NCI-H2107 (cell line): ENCODE data around the gene CSRNP3.

Source experiments
- DNase-seq: peaks from one replicate; lab custom pipeline; 2025; lab: John Stamatoyannopoulos, UW

CSRNP3 gene, protein sequence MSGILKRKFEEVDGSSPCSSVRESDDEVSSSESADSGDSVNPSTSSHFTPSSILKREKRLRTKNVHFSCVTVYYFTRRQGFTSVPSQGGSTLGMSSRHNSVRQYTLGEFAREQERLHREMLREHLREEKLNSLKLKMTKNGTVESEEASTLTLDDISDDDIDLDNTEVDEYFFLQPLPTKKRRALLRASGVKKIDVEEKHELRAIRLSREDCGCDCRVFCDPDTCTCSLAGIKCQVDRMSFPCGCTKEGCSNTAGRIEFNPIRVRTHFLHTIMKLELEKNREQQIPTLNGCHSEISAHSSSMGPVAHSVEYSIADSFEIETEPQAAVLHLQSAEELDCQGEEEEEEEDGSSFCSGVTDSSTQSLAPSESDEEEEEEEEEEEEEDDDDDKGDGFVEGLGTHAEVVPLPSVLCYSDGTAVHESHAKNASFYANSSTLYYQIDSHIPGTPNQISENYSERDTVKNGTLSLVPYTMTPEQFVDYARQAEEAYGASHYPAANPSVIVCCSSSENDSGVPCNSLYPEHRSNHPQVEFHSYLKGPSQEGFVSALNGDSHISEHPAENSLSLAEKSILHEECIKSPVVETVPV

GRCh38 chr2:165469417-165469816 lies at the start of gene CSRNP3:
Gene CSRNP3, plus strand, starts transcription at chr2:165469698. Its CDS starts 125,368 bp downstream, at chr2:165595066.
- DNase-seq: peak; percentile 68

DNA sequence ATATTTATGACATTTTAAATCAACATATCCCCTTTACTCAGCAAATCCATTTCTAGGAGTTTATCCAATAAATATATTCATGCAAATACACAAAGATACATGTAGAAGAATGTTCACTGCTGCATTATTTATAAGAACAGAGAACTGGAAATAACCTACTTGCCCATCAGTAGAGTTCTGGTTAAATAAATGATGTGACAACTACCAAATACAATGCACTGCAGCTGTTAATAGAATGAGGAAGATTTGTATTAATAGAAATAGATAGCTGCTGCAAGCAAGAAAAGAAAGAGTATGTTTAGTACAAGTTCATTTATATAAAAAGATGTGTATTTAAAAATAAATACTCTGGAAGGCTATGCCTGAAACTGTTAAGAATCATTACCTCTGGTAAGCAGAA lies 49.3 kb upstream of the CSRNP3 start:
- DNase-seq: no peak

- no peak for DNase-seq
Observed at GRCh38 chr2:165423081-165423480, 46.4 kb upstream of the CSRNP3 start.

DNA sequence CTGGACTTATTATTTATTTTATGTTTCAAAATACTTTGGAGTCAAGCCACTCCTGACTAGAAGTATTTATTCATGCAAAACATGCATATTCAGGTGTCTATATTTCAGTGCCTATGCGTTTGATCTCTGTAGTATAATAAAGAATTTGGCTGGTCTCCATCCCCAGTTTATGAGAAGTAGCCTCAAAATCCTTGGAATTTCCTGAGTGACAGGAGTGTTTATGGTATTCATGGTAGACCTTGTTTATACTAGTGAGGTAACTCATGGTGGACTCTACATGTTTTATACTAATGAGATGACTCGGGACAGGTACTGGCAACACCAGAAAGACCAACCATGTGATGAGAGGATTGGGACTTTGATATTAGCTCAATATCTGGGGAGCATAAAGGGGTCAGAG lies 43.9 kb upstream of the CSRNP3 start:
- no peak for DNase-seq

DNA sequence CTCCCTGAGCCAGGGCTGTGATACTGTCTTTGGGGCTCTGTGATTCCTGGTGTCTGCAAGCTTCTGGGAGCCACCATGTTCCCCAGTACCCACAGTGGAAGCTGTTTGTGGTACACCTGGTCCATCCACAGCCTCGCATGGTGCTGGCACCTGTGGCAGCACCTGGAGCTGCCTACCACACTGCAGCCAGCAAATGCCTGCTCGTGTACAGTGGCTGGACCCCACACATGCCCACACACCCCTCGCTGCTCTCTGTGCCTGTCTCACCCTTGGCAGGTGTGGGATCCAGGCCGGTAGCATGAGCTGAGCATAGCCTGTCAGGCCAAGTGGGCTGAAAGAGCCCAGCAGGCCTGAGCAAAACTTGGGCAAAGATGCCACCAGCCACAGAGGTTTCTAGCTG lies 41.8 kb upstream of the CSRNP3 start:
- DNase-seq: no peak

GRCh38 chr2:165428926-165429325 lies 40.6 kb upstream of the CSRNP3 start:
- no peak for DNase-seq

DNA sequence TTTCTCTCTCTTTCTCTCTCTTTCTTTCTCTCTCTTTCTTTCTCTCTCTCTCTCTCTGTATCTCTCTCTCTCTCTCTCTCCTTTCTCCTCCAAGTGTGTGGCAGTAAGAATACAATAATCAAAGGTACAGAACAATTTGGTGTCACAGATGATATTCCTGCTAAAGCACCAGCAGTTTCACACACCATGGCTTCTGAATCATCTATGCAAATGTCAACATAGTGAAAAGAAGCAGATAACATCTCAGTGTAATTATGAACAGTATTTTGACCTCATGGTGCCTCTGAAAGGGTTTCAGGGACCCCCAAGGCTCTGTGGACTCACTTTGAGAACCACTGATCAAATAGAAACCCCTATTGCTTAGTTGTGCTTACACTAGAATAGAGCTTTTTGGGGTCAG lies 38.5 kb upstream of the CSRNP3 start:
- DNase-seq: no peak

DNA sequence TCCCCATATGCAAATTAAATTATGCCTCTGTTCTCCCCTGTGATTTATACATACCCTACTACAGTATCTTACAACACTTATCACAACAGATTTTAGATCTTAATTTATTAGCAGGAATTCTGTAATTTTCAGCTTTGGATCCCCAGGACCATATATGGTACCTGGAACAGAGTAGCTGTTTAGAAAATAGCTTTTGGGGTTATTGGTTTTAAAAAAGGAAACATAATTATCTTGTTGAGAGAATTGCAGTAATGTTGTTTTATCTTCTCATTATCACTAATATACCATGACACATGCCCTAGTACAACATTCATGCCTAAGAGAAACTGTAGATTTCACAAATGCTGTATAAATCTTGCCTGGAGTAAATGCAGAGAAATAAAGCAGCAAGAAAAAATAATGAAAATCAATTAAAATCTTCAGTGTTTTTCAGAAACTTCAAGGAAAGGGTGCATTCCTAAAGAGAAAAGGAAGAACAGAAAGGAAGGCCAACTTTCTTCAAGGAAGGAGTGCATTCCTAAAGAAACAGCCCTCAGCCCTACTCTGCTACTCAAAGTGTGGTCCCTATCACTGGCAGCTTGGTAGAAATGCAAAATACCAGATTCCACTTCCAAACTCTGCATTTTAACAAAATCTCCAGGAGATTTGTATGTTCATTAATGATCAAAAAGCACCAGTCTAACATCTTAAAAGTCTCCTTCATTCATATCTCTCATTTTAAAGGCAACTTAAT lies 37.1 kb upstream of the CSRNP3 start:
- no peak for DNase-seq

DNA sequence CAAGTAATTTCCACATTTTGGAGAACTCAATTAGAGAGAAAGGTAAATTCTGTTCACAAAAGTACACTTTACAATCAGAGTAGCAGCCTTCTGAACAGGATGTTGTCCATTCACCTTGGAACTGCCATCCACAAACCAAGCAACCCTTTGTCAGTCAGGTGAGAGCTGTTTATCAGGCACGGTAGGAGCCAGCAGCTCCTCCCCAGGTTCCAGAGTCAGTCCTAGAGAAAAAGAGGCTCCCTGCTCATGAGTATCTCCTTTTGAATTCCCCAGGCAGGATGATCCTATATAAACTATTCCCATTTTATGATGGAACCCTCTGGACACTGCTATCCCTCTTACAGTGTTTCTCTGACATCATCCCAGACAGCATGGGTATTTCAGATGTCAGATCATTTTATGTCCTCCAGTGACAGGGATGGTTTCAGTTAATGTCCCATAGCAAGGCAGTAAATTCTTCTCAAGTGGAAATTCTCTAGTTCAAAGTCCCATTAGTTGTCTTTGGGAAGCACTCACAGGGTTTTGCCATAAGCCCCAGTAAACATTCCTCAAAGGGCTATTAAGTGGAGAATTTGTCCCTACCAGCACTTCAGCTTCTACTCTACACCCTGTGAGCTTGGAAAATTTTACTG lies 34.5 kb upstream of the CSRNP3 start:
- DNase-seq: no peak

- DNase-seq: no peak
Observed at GRCh38 chr2:165435611-165436010, 33.9 kb upstream of the CSRNP3 start.

- DNase-seq: no peak
Observed at GRCh38 chr2:165436559-165436958, 32.9 kb upstream of the CSRNP3 start.

DNA sequence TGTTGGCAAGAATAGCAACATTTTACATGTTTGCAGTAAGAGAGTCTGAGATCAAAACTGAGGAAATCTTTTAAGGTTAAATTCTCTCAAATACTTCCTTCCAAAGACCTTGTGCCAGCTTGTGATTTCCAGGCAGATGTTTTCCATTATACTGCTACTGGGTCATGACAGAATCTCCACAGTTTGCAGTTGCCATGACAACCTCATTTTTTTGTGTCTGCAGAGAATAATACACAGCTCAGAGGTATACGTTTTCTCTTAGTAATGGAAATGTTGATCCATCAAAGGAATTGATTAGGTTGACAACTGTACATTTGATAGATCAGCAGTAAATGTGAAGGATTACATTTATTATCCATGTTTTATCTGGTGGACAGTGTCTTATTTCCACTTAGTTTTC lies 29.1 kb upstream of the CSRNP3 start:
- DNase-seq: no peak

DNA sequence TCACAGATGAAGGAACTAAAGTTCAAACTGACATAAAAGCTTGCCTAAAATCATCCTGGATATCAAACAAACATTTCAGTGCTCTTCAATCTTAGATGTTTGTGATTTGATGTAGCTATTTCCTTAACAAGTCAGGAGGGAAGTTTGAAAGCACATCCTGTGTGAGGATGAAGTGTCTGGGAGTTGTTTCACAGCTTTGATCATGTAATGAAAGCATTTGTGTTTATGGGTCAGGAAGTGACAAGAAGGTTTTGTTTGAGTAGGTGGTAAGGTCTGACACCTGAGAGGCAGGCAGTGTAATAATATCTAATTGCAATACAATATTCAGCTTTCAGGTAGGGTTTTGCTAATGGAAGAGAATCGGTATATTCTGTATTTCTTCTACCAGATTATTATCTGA lies 26.0 kb upstream of the CSRNP3 start:
- DNase-seq: no peak

DNA sequence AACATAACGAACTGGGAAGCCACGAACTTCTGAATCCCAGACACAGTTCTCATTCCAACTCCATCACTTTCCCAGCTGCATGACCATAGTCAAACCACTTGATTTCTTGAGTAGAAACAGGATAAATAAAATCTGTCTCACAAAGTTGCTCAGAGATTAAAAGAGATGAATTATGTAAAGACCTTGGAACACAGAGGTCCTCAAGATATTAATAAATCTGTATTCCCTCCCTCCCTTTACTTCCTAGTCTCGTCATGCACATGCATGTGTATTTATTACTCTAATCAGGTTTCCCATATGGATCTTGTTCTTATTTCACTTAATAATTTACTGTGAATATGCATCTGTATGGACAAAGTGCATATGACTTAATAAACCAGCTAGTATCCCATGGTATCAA lies 21.1 kb upstream of the CSRNP3 start:
- no peak for DNase-seq

DNA sequence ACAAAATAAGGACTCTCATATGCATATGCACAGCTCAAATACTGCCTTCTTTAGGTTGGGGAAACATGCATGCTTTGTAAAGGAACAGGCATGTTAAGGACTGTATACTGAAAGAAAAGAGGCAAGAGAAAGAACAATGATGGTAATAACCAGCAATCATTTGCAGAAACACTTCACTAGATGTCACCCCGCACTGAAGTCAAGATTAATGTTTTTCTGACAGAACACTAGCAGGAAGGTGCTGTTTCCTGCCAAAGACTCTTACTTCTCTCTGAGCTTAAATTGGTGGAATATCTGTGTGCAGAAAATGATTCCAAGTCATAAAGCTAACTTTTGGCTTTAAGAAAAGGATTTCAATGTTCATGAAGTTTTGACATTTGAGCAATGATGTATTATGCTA lies 19.3 kb upstream of the CSRNP3 start:
- DNase-seq: no peak

- DNase-seq: no peak
Observed at GRCh38 chr2:165452327-165452726, 17.2 kb upstream of the CSRNP3 start.

GRCh38 chr2:165453561-165454094 lies 15.9 kb upstream of the CSRNP3 start:
- DNase-seq: no peak

GRCh38 chr2:165454905-165455304 lies 14.6 kb upstream of the CSRNP3 start:
- DNase-seq: no peak

- no peak for DNase-seq
Observed at GRCh38 chr2:165456027-165456426, 13.5 kb upstream of the CSRNP3 start.

DNA sequence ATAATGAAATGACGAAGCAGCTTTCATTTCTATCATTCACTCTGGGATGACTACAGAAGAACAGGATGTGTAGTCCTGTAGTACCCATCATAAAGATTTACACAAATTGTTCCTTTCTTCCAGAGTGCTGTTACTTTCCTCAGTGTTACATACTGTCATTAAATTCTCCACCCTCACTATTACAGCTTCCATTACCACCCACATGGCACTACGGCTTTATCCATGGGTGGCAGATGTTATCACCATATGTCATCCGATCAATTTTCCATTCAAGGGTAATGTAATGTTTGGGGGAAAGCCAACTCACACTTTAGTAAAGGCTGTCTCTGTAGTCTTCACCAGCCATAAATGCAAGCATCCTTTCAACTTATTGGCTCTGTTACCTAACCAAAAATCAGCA lies 7.1 kb upstream of the CSRNP3 start:
- peak; percentile 15 for DNase-seq

GRCh38 chr2:165466386-165466785 lies 3.1 kb upstream of the CSRNP3 start:
- DNase-seq: no peak

GRCh38 chr2:165467921-165468320 lies 1.6 kb upstream of the CSRNP3 start:
- DNase-seq: no peak
